HEK293 (cell line): ENCODE data around the gene BMP2.

Experiments
- ATF2 ChIP-seq: fragments of 450-650 bp; formaldehyde crosslinking; IDR thresholded peaks from 2 replicates; pipeline ENCODE4 v1.5.1; 2016; ENCODE audit warnings: missing biosample characterization, missing genetic modification characterization, low read depth
- CTCF ChIP-seq: fragments of 450-650 bp; formaldehyde crosslinking; IDR thresholded peaks from 2 replicates; pipeline ENCODE4 v1.5.1; 2016; ENCODE audit warnings: missing biosample characterization, missing genetic modification characterization
- GFI1B ChIP-seq: fragments of 450-650 bp; formaldehyde crosslinking; IDR thresholded peaks from 2 replicates; pipeline ENCODE4 v1.5.1; 2016; ENCODE audit warnings: missing biosample characterization, missing genetic modification characterization
- HOXD13 ChIP-seq: sonication (generic); formaldehyde crosslinking; IDR thresholded peaks from 2 replicates; pipeline ENCODE4 v1.8.0; 2022; ENCODE audit warnings: missing genetic modification reagents, borderline replicate concordance
- INSM2 ChIP-seq: fragments of 450-650 bp; formaldehyde crosslinking; IDR thresholded peaks from 2 replicates; pipeline ENCODE4 v1.5.1; 2016; ENCODE audit warnings: missing biosample characterization, missing genetic modification characterization
- KLF17 ChIP-seq: fragments of 450-650 bp; formaldehyde crosslinking; IDR thresholded peaks from 2 replicates; pipeline ENCODE4 v1.5.1; 2016; ENCODE audit warnings: missing biosample characterization, missing genetic modification characterization
- MYNN ChIP-seq: fragments of 450-650 bp; formaldehyde crosslinking; IDR thresholded peaks from 2 replicates; pipeline ENCODE4 v1.5.1; 2016; ENCODE audit warnings: missing biosample characterization, missing genetic modification characterization, borderline replicate concordance
- ZBTB10 ChIP-seq: fragments of 450-650 bp; formaldehyde crosslinking; IDR thresholded peaks from 2 replicates; pipeline ENCODE4 v1.5.1; 2016; ENCODE audit warnings: missing biosample characterization, missing genetic modification characterization
- ZBTB17 ChIP-seq: fragments of 450-650 bp; formaldehyde crosslinking; IDR thresholded peaks from 2 replicates; pipeline ENCODE4 v1.5.1; 2016; ENCODE audit warnings: missing biosample characterization, missing genetic modification characterization
- ZBTB20 ChIP-seq: fragments of 450-650 bp; formaldehyde crosslinking; IDR thresholded peaks from 2 replicates; pipeline ENCODE4 v1.5.1; 2016; ENCODE audit warnings: missing biosample characterization, missing genetic modification characterization
- ZBTB21 ChIP-seq: fragments of 450-650 bp; formaldehyde crosslinking; IDR thresholded peaks from 2 replicates; pipeline ENCODE4 v1.5.1; 2017; ENCODE audit warnings: missing biosample characterization, missing genetic modification characterization
- ZBTB6 ChIP-seq: fragments of 450-650 bp; formaldehyde crosslinking; IDR thresholded peaks from 2 replicates; pipeline ENCODE4 v1.5.1; 2017; ENCODE audit warnings: missing biosample characterization, missing genetic modification characterization
- ZBTB8A ChIP-seq: fragments of 450-650 bp; formaldehyde crosslinking; IDR thresholded peaks from 2 replicates; pipeline ENCODE4 v1.5.1; 2016; ENCODE audit warnings: missing biosample characterization, missing genetic modification characterization
- ZFP69B ChIP-seq: fragments of 450-650 bp; formaldehyde crosslinking; IDR thresholded peaks from 2 replicates; pipeline ENCODE4 v1.5.1; 2016; ENCODE audit warnings: missing biosample characterization, missing genetic modification characterization
- ZNF121 ChIP-seq: fragments of 450-650 bp; formaldehyde crosslinking; IDR thresholded peaks from 2 replicates; pipeline ENCODE4 v1.5.1; 2016; ENCODE audit warnings: missing biosample characterization, missing genetic modification characterization
- ZNF140 ChIP-seq: fragments of 450-650 bp; formaldehyde crosslinking; IDR thresholded peaks from 2 replicates; pipeline ENCODE4 v1.5.1; 2016; ENCODE audit warnings: missing biosample characterization, missing genetic modification characterization
- ZNF148 ChIP-seq: fragments of 450-650 bp; formaldehyde crosslinking; IDR thresholded peaks from 2 replicates; pipeline ENCODE4 v1.5.0; 2017; ENCODE audit warnings: missing biosample characterization, missing genetic modification characterization, borderline replicate concordance
- ZNF324 ChIP-seq: fragments of 450-650 bp; formaldehyde crosslinking; IDR thresholded peaks from 2 replicates; pipeline ENCODE4 v1.5.1; 2016; ENCODE audit warnings: missing biosample characterization, missing genetic modification characterization
- ZNF404 ChIP-seq: fragments of 450-650 bp; formaldehyde crosslinking; IDR thresholded peaks from 2 replicates; pipeline ENCODE4 v1.5.1; 2017; ENCODE audit warnings: missing biosample characterization, missing genetic modification characterization
- ZNF423 ChIP-seq: fragments of 450-650 bp; formaldehyde crosslinking; IDR thresholded peaks from 2 replicates; pipeline ENCODE4 v1.5.1; 2016; ENCODE audit warnings: missing biosample characterization, missing genetic modification characterization

The BMP2 gene

GRCh38 chr20:6767536-6768227 is at the start of gene BMP2 (continued):
- TF ChIP-seq ZBTB10 (tag by site-specific recombination), result 0 out of 2 replicates have a peak, but pooled peaks have one; percentile 26
- TF ChIP-seq ZNF324, result no peak
- TF ChIP-seq ZBTB6 (tag by site-specific recombination), result peak; percentile 15; the same call in 1 of the 2 replicates
- TF ChIP-seq ZBTB21 (tag by site-specific recombination), result no peak
- no peak for TF ChIP-seq ZNF148 (tag by site-specific recombination)
- TF ChIP-seq ZBTB17 (tag by site-specific recombination), result 0 out of 2 replicates have a peak, but pooled peaks have one; percentile 29
- TF ChIP-seq ZNF404 (tag by site-specific recombination), result no peak
- peak; percentile 14; the same call in 1 of the 2 replicates for TF ChIP-seq CTCF (tag by site-specific recombination)
- TF ChIP-seq ZNF423, result no peak
- no peak for TF ChIP-seq HOXD13 (CRISPR knock-in tag)
- no peak for TF ChIP-seq ZNF121
- 0 out of 2 replicates have a peak, but pooled peaks have one; percentile 17 for TF ChIP-seq ZBTB8A (tag by site-specific recombination)
- no peak for TF ChIP-seq ATF2 (tag by site-specific recombination)
- TF ChIP-seq ZNF140 (tag by site-specific recombination), result no peak
- peak; percentile 99 for TF ChIP-seq ZBTB20 (tag by site-specific recombination)
- no peak for TF ChIP-seq KLF17 (tag by site-specific recombination)
- no peak for TF ChIP-seq ZFP69B (tag by site-specific recombination)
- TF ChIP-seq MYNN, result no peak
- TF ChIP-seq INSM2 (tag by site-specific recombination), result no peak
- no peak for TF ChIP-seq GFI1B (tag by site-specific recombination)
